Gastroesophageal sphincter (tissue), 3 donors: ENCODE results near the gene AQP7.
"Not testable (repeated sequence)": the region's sequence is repeated elsewhere in the genome, so short reads cannot be mapped to it uniquely, and the experiment has no call there.

ENCODE experiments used
- CTCF ChIP-seq, 4 experiments: fragments of 200-600 bp in 2 of 4; fragments of 450-650 bp in 2 of 4; sonication (generic) in 1 of 4; IDR thresholded peaks; one replicate each; pipeline ENCODE4 v1.5.1; 2017 to 2019; ENCODE audit warnings: antibody characterized with exemption in 4 of 4, mild to moderate bottlenecking in 2 of 4, moderate library complexity in 2 of 4
- EP300 ChIP-seq: sonication (generic); formaldehyde crosslinking; IDR thresholded peaks from one replicate; pipeline ENCODE4 v1.6.1; 2017; ENCODE audit warnings: antibody characterized with exemption, mild to moderate bottlenecking
- POLR2AphosphoS5 ChIP-seq: sonication (generic); formaldehyde crosslinking; IDR thresholded peaks from one replicate; pipeline ENCODE4 v1.6.1; 2017; ENCODE audit warnings: antibody characterized with exemption

DNA sequence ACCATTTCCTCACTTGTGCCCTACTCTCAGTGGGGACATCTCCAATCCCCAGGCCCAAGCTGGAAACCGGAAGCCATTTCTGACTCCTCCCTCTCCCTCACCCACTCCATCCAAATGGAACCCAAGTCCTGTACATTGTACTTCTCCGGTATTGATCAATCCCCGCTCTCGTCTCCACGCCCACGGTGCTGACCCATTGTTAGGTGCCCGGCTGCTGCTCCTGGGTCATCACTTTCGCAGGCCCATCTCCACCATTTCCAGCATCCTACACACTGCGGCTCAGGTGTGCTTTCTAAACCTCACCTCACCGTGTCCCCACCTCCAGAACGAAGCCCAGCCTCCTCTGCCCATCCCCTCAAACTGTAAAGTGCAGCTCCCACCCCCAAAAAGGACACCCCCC is 19.0 kb downstream of the AQP7 start:
- TF ChIP-seq EP300; CTCF (IDR thresholded peaks at IDR 0.05); POLR2AphosphoS5: not testable (repeated sequence)
